Activated T-cell treated with anti-CD3 and anti-CD28 coated beads, Interleukin-2, amount 50 U/mL, for 4 hours (primary cell): ENCODE results near the gene CNTN2. TPM values are rescaled to one million over a fixed set of nuclear protein-coding genes. Genes with fewer than 3 reads are reported as not detected.

Experiments
- ATAC-seq, 2 donors: fragments of 200-7000 bp; cut with Tn5 transposase; one replicate each; pipeline ENCODE4 v1.10.0; 2021
- DNase-seq: peaks from one replicate; pipeline ENCODE4 v3.0.0-alpha.2; 2020
- H3K27me3 Mint-ChIP-seq: one replicate; pipeline ENCODE4 v1.8.0; 2021; ENCODE audit warnings: low read depth, mixed read lengths
- H3K36me3 Mint-ChIP-seq: one replicate; pipeline ENCODE4 v1.8.0; 2022; ENCODE audit warnings: mixed read lengths; ENCODE audit not compliant: insufficient read depth
- H3K4me1 Mint-ChIP-seq: one replicate; pipeline ENCODE4 v1.8.0; 2021; ENCODE audit warnings: low read depth, mixed read lengths
- H3K4me3 Mint-ChIP-seq: one replicate; pipeline ENCODE4 v1.8.0; 2021; ENCODE audit warnings: mild to moderate bottlenecking, moderate library complexity, mixed read lengths
- H3K9me3 Mint-ChIP-seq: one replicate; pipeline ENCODE4 v1.8.0; 2021; ENCODE audit warnings: mixed read lengths
- total RNA-seq, 3 donors: library from RNA; stranded (reverse); gene quantifications; one replicate each; pipeline ENCODE4 v1.2.1, GENCODE V29; 2021

The CNTN2 gene
- total RNA-seq, 3 donors from 2014 or later = not detected

DNA sequence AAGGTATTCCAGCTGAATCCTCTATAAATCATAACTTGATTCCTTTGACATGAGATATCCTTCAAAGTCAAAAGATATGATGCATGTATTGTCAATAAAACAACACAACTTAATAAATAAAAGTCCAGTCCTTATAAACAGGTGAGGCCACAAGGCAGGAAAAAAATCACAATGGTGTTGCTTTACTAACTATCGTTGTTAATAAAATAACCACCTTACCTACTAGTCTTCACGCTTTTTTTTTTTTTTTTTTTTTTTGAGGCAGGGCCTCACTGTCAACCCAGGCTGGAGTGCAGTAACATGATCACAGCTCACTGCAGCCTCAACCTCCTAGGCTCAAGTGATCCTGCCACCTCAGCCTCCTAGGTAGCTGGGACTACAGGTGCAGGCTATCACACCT, 41.3 kb downstream of the CNTN2 start, which contains the start of gene TMEM81:
TSS of gene TMEM81 (minus strand) at position 101 of the 400 bp plus-strand sequence. CDS start 140 bp downstream, outside the sequence.
- no peaks in the 10 kb centered on the region for H3K4me1 Mint-ChIP-seq
- H3K4me3 Mint-ChIP-seq = no peak within 1 kb of the TSS
- DNase-seq (no peak), ATAC-seq (no peak)
- H3K9me3 Mint-ChIP-seq = no peaks in the 10 kb centered on the region
- no peaks in the 10 kb centered on the region for H3K27me3 Mint-ChIP-seq
- H3K36me3 Mint-ChIP-seq = peaks cover 37% of the 10 kb centered on the region

DNA sequence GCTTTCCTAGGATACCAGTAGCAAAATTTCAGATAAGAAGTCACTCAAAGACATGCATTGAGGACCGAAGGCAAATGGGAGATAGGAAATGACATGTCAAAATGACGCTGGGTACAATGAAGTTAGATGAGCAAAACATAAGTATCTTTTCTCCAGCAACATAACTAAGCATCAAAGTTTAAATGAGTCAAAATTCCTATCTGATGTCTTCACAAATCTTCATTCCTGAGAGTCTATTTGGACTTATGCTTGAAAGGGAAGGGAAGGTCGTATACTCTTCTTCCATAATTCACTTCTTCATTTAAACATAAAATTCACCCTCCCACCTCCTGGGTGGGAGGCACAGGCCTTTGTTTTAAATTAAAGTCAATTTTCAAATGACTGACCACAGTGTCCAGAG, 45.3 kb downstream of the CNTN2 start:
- Mint-ChIP-seq H3K27me3 (no peaks in the 10 kb centered on the region), H3K36me3 (peaks cover 47% of the 10 kb centered on the region), H3K9me3 (no peaks in the 10 kb centered on the region), H3K4me3 (no peak overlapping the region), H3K4me1 (no peaks in the 10 kb centered on the region)
- DNase-seq (no peak), ATAC-seq (no peak)

DNA sequence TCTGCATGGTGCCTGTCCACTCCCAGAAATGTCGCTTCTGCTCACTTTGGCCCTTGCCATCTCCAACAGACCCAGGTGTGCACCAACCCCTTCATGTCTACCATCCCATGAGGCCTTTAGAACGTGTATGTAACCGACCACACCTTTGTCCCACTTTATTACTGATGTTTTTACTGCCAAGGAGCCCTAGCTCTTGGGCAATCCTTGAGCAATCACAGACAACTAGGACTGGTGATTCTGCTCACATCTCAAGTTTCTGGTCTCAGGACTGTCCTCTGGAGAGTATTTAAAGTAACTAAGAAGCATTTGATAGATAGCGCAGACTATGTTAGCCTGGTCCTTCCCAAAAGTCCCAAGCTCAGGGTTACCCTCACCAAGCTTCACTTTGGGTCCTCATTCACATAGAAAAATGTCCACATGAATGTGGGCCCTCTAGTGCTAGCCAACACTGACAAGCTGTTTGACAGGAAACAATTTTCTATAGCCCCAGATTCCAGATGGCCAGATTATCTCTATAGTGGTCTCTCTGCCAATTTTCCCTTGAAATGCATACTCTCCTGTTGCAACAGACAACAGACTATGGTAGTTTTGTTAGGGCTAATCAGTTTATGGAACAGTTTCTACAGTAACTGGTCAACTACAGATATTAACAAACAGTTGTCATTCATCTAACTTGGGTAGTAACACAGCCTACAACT, 48.2 kb downstream of the CNTN2 start:
- Mint-ChIP-seq H3K36me3 (peaks cover 42% of the 10 kb centered on the region), H3K4me1 (no peaks in the 10 kb centered on the region), H3K9me3 (no peaks in the 10 kb centered on the region), H3K4me3 (no peak overlapping the region), H3K27me3 (no peaks in the 10 kb centered on the region)
- DNase-seq (no peak), ATAC-seq (no peak)

DNA sequence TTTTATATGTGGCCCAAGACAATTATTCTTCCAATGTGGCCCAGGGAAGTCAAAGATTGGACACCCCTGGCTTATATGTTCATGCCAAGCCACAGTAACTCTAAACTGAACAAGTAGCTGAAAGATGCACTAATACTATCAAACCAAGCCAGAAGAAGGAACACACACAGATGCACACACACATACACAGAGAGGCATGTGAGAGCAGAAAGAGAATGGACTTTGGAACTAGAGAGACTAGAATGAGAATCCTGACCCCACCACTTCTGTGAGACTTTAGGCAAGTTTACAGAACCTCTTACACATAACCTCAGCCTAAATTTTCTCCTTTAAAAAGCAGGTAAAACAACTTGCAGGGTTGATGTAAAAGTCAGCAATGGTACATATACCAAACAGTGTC, 52.4 kb downstream of the CNTN2 start:
- DNase-seq (no peak), ATAC-seq (no peak)
- no peaks in the 10 kb centered on the region for H3K9me3 Mint-ChIP-seq
- peaks cover 49% of the 10 kb centered on the region for H3K36me3 Mint-ChIP-seq
- no peaks in the 10 kb centered on the region for H3K27me3 Mint-ChIP-seq
- H3K4me3 Mint-ChIP-seq = no peak overlapping the region
- no peaks in the 10 kb centered on the region for H3K4me1 Mint-ChIP-seq

GRCh38 chr1:205098242-205098641, 55.2 kb downstream of the CNTN2 start:
- Mint-ChIP-seq H3K9me3 (no peaks in the 10 kb centered on the region), H3K27me3 (no peaks in the 10 kb centered on the region), H3K36me3 (peaks cover 53% of the 10 kb centered on the region), H3K4me3 (no peak overlapping the region), H3K4me1 (no peaks in the 10 kb centered on the region)
- no peak for DNase-seq
- ATAC-seq = no peak

- DNase-seq (no peak), ATAC-seq (no peak)
- Mint-ChIP-seq H3K27me3 (no peaks in the 10 kb centered on the region), H3K9me3 (no peaks in the 10 kb centered on the region), H3K4me1 (no peaks in the 10 kb centered on the region), H3K4me3 (no peak overlapping the region), H3K36me3 (peaks cover 52% of the 10 kb centered on the region)
Measured at GRCh38 chr1:205102404-205102803, 59.4 kb downstream of the CNTN2 start.

DNA sequence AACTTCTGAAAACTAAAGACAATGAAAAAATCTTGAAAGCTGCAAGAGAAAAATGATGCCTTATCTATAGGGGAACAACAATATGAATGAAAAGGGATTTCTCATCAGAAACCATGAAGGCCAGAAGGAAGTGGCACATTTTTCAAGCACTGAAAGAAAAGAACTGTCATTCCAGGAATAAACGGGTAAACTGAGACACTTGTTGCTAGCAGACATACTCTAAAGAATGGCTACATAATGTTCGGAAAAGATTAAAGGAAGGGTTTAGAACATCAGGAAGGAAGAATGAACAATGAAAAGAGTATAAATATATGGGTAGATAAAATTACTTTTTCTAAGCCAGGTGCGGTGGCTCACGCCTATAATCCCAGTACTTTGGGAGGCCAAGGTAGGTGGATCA, 64.3 kb downstream of the CNTN2 start:
- H3K36me3 Mint-ChIP-seq = peaks cover 45% of the 10 kb centered on the region
- no peaks in the 10 kb centered on the region for H3K9me3 Mint-ChIP-seq
- no peak overlapping the region for H3K4me3 Mint-ChIP-seq
- H3K4me1 Mint-ChIP-seq = peaks cover 6% of the 10 kb centered on the region
- DNase-seq (no peak), ATAC-seq (no peak)
- H3K27me3 Mint-ChIP-seq = no peaks in the 10 kb centered on the region

- ATAC-seq (no peak), DNase-seq (no peak)
- no peaks in the 10 kb centered on the region for H3K9me3 Mint-ChIP-seq
- no peak overlapping the region for H3K4me3 Mint-ChIP-seq
- no peaks in the 10 kb centered on the region for H3K27me3 Mint-ChIP-seq
- peaks cover 7% of the 10 kb centered on the region for H3K4me1 Mint-ChIP-seq
- peaks cover 45% of the 10 kb centered on the region for H3K36me3 Mint-ChIP-seq
Measured at GRCh38 chr1:205108464-205108863, 65.5 kb downstream of the CNTN2 start.

DNA sequence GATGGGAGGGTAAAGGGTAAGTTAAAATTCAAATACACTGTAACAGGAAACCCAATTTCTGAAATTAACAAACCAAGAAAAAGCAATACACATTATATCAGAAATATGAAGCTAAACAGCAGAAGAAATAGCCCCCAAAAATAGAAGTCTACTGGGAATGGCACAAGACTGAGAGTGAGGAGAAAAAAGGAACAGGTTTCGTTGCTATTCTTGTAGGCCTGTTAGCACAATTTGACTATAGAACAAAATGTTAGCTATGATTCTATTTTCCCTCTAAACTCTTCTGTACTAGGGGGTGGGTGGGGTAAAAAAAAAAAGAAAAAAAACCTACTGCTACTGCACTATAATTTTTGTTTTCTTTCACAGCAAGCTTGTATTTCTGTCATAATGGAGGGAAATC, 66.3 kb downstream of the CNTN2 start:
- Mint-ChIP-seq H3K27me3 (no peaks in the 10 kb centered on the region), H3K9me3 (no peaks in the 10 kb centered on the region), H3K36me3 (peaks cover 39% of the 10 kb centered on the region), H3K4me3 (no peak overlapping the region), H3K4me1 (peaks cover 7% of the 10 kb centered on the region)
- DNase-seq (no peak), ATAC-seq (no peak)

GRCh38 chr1:205109711-205110110, 66.7 kb downstream of the CNTN2 start:
- ATAC-seq = no peak
- no peaks in the 10 kb centered on the region for H3K27me3 Mint-ChIP-seq
- peaks cover 7% of the 10 kb centered on the region for H3K4me1 Mint-ChIP-seq
- peaks cover 36% of the 10 kb centered on the region for H3K36me3 Mint-ChIP-seq
- no peaks in the 10 kb centered on the region for H3K9me3 Mint-ChIP-seq
- no peak overlapping the region for H3K4me3 Mint-ChIP-seq
- DNase-seq = no peak

DNA sequence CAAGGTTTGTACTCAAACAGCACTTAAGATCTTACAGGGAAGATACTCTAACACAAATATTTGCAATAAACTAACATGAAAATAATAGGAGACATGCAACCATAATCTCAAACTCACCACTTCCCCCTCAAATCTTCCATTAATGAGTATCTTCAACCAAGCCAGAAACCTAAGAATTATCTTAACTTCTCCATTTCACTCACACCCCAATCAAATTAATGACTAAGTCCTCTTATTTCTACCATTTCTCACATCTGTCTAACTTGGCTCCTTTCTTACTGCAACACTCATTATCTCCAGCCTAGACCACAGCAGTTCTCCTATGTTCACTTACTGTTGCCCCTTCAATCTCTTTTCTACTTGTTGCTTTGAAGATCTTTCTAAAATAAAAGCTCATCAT, 68.3 kb downstream of the CNTN2 start:
- H3K9me3 Mint-ChIP-seq = no peaks in the 10 kb centered on the region
- no peaks in the 10 kb centered on the region for H3K27me3 Mint-ChIP-seq
- no peak for DNase-seq
- H3K36me3 Mint-ChIP-seq = peaks cover 28% of the 10 kb centered on the region
- H3K4me1 Mint-ChIP-seq = peaks cover 13% of the 10 kb centered on the region
- ATAC-seq = no peak
- H3K4me3 Mint-ChIP-seq = no peak overlapping the region

DNA sequence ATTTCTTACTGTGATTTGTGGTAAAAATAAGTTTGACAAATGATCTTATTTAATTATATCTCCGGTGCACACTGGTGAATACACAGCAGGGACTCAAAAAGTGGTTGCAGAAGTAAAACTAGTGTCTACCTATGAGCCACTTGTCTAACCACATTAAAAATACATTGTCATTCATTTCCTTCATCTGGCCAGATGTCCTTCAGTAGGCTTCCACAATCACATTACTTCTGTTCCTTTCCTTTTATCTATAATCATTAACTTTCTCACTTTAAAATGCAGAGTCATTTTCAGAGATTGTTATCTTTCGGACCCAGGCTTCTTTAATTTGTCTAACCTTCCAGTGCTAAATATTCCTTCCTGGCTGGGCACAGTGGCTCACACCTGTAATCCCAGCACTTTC, 75.7 kb downstream of the CNTN2 start:
- no peak for ATAC-seq
- no peaks in the 10 kb centered on the region for H3K27me3 Mint-ChIP-seq
- H3K4me3 Mint-ChIP-seq = peak overlapping the region; percentile 2
- H3K9me3 Mint-ChIP-seq = no peaks in the 10 kb centered on the region
- DNase-seq = no peak
- peaks cover 52% of the 10 kb centered on the region for H3K4me1 Mint-ChIP-seq
- H3K36me3 Mint-ChIP-seq = peaks cover 19% of the 10 kb centered on the region

DNA sequence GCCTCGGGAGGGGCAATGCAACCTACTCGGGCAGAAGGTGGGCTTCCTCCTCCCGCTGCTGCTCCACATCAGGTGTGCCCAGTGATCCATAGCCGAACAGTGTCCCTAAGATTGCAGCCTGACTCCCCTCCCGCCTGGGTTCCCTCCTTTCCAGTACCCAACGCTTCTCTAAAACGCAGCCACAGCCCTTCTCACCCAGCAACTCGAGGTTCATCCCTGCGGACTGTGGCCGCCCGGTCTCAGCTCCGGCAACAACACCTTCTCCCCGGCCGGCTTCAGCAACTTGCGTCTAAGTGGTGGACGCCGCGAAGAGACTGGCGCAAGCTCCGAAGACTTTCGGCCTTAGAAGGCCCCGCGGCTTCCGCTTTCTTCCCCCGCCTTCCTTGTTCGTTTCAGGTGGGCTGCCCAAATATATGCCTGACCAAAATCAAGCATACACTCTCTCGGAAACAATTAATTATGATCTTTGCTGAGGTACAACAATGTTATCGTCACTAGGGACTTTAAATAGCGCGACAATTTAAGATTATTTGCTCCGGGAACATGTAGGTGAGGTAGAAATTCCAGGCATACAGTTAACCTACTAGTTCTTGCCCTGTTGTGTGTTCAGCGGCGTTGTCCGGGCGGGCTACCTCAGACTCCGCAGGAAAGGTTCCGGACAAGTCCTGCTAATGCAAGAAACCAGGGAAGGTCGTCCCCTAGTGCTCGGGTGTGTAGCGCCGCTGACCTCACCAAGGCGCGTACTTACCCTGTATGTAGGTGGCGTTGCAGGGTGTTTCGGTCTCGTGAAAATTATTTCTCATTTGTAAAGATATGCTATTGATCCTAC, 78.9 kb downstream of the CNTN2 start, which contains the start of gene RBBP5:
TSS of gene RBBP5 (minus strand) at position 319 of the 829 bp plus-strand sequence. CDS start at position 214, 105 bp downstream.
- Mint-ChIP-seq H3K4me3 (peak within 1 kb of the TSS; percentile 98), H3K36me3 (peaks cover 14% of the 10 kb centered on the region), H3K27me3 (no peaks in the 10 kb centered on the region), H3K9me3 (no peaks in the 10 kb centered on the region), H3K4me1 (peaks cover 42% of the 10 kb centered on the region)
- DNase-seq (peak; percentile 94), ATAC-seq (peak; percentile 97 to 98)

DNA sequence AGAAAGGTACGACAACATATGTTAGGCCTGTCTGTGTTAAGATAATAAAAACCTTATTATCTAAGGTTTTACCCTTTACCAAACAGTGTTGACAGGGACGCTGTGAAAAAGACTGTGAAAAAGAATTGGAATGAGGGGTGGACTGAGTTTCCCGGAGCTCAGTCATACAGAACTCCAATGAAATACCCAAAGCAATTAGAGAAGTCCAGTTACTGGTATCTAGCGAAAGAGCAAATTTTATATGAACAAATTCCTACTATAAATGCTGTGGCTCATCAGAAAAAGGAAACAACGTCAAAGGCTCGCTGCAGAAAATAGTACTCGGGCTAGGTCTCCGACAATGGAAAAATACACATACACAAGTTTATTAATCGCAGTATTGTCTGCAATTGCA, 79.5 kb downstream of the CNTN2 start:
- Mint-ChIP-seq H3K36me3 (peaks cover 14% of the 10 kb centered on the region), H3K4me1 (peaks cover 41% of the 10 kb centered on the region), H3K27me3 (no peaks in the 10 kb centered on the region), H3K4me3 (peak overlapping the region; percentile 98), H3K9me3 (no peaks in the 10 kb centered on the region)
- no peak for ATAC-seq
- DNase-seq = no peak

- Mint-ChIP-seq H3K4me1 (peaks cover 30% of the 10 kb centered on the region), H3K36me3 (peaks cover 6% of the 10 kb centered on the region), H3K9me3 (no peaks in the 10 kb centered on the region), H3K27me3 (no peaks in the 10 kb centered on the region), H3K4me3 (no peak overlapping the region)
- ATAC-seq (no peak), DNase-seq (no peak)
Measured at GRCh38 chr1:205124726-205125125, 81.7 kb downstream of the CNTN2 start.
